Measurements from ENCODE around the gene IQSEC2. TPM values are rescaled to one million over a fixed set of nuclear protein-coding genes. Genes with fewer than 3 reads are reported as not detected.

IQSEC2 gene
- total and polyA plus RNA-seq, 2 of the 8 experiments (the other 6 are each of a cell fraction or from before 2014, with no cell fraction given) = 6.1 to 54.9 TPM

- POLR2A ChIA-PET (ENCODE audit: partially characterized antibody) = interaction anchor here (1.2 kb wide), 1 partner anchor 11 kb away, joined by 5 read pairs; the partner anchor contains the start of gene KDM5C
- Histone ChIP-seq H3K23ac (ENCODE audit: insufficient read length) (no peak overlapping the region), H3K4me1 (replicated peaks in 1 of 4; ENCODE audit: control insufficient read depth in 3 of 4, insufficient read depth in 4 of 4, low read length in 3 of 4) (no peaks in the 10 kb centered on the region), H3K4ac (replicated peaks; ENCODE audit: insufficient read length, low read depth, low read length) (no peak overlapping the region), H3K23me2 (ENCODE audit: low read depth, low read length) (no peaks in the 10 kb centered on the region), H4K5ac (ENCODE audit: insufficient read length, low read depth, low read length) (no peak overlapping the region), H3K18ac (ENCODE audit: extremely low read depth, low read length) (no peak overlapping the region), H3K14ac (ENCODE audit: insufficient read length) (no peak overlapping the region), H3K27me3 (replicated peaks in 1 of 4; ENCODE audit: control insufficient read depth in 3 of 4, extremely low read depth in 1 of 4, insufficient read depth in 3 of 4, low read length in 3 of 4) (no peaks in the 10 kb centered on the region), H2BK5ac (ENCODE audit: low read depth, low read length) (no peak overlapping the region), H2BK120ac (replicated peaks; ENCODE audit: low read depth, low read length) (no peak overlapping the region), H3K27ac (ENCODE audit: low read depth, low read length) (no peak overlapping the region), H2BK20ac (ENCODE audit: low read length) (no peak overlapping the region), H3K9ac (replicated peaks in 1 of 4; ENCODE audit: extremely low read depth in 1 of 4, low read depth in 3 of 4, low read length in 3 of 4) (no peak overlapping the region), H3K4me2 (ENCODE audit: insufficient read depth in 1 of 2, low read depth in 2 of 2, low read length in 2 of 2) (no peak overlapping the region), H2BK15ac (ENCODE audit: low read length) (no peak overlapping the region), H2AK5ac (ENCODE audit: low read depth, low read length) (no peak overlapping the region), H2BK12ac (ENCODE audit: low read depth, low read length) (no peak overlapping the region), H3K9me3 (ENCODE audit: insufficient read depth in 2 of 2, low read depth in 1 of 2, low read length in 1 of 2) (no peaks in the 10 kb centered on the region), H3K36me3 (ENCODE audit: control insufficient read depth in 2 of 4, insufficient read depth in 4 of 4, low read length in 3 of 4) (no peaks in the 10 kb centered on the region; a peak in 1 of 8 replicates), H3K79me2 (ENCODE audit: control insufficient read depth in 1 of 2, insufficient read depth in 2 of 2, low read length in 2 of 2) (no peaks in the 10 kb centered on the region), H3K79me1 (ENCODE audit: low read depth, low read length) (no peaks in the 10 kb centered on the region), H3K4me3 (ENCODE audit: extremely low read depth in 1 of 4, insufficient read depth in 2 of 4, low read depth in 3 of 4, low read length in 4 of 4) (no peak overlapping the region), H3K56ac (replicated peaks; ENCODE audit: insufficient read length, low read depth, low read length) (no peak overlapping the region), H2AFZ (ENCODE audit: low read length) (no peak overlapping the region), H4K8ac (ENCODE audit: extremely low read depth, insufficient read depth, low read length) (no peak overlapping the region), H4K20me1 (replicated peaks in 1 of 2; ENCODE audit: control insufficient read depth in 1 of 2, insufficient read depth in 2 of 2, low read length in 2 of 2) (no peaks in the 10 kb centered on the region), H4K91ac (replicated peaks; ENCODE audit: insufficient read length, low read length) (no peak overlapping the region)
- WGBS, 2 experiments (ENCODE audit: extremely low coverage in 1 of 2, insufficient coverage in 1 of 2, insufficient read length in 1 of 2, insufficient replicate concordance in 2 of 2, low coverage in 1 of 2, low lambda C conversion rate in 2 of 2, missing lambda C conversion rate in 1 of 2) = 100% methylated on average over 4 of the region's 20 CpGs; no CpG with 5 or more reads in 1 of the 2 experiments
- DNase-seq (ENCODE audit: low read depth in 1 of 2, low spot score in 2 of 2) (no peak), FAIRE-seq (no peak)
- CTCF ChIA-PET (ENCODE audit: partially characterized antibody) = no interaction called here
- TF ChIP-seq E2F6 (IDR thresholded peaks at IDR 0.05) = no peak
- no peak for TF ChIP-seq BACH1 (IDR thresholded peaks at IDR 0.05; ENCODE audit: low read length)
- no peak for TF ChIP-seq SP4 (IDR thresholded peaks at IDR 0.05; ENCODE audit: low read length)
- no peak for TF ChIP-seq EZH2 (IDR thresholded peaks at IDR 0.05; ENCODE audit: low read depth, low read length, severe bottlenecking)
- no peak for TF ChIP-seq MAFK (IDR thresholded peaks at IDR 0.05; ENCODE audit: low read depth, low read length)
- TF ChIP-seq TAF7 (optimal IDR thresholded peaks at IDR 0.05; ENCODE audit: borderline replicate concordance, low read depth, low read length) = no peak
- TF ChIP-seq RFX5 (IDR thresholded peaks at IDR 0.05; ENCODE audit: borderline replicate concordance, low read depth, low read length) = no peak
- no peak for TF ChIP-seq SAP30 (IDR thresholded peaks at IDR 0.05; ENCODE audit: insufficient read depth, insufficient replicate concordance, low read length)
- TF ChIP-seq SIRT6 (IDR thresholded peaks at IDR 0.05; ENCODE audit: low read length) = no peak
- TF ChIP-seq RAD21 (IDR thresholded peaks at IDR 0.05 in 1 of 2, conservative IDR thresholded peaks at IDR 0.05 in 1 of 2; ENCODE audit: low read depth in 2 of 2, low read length in 2 of 2) = no peak
- TF ChIP-seq CBX5 (IDR thresholded peaks at IDR 0.05; ENCODE audit: low read depth, low read length) = no peak
- TF ChIP-seq EGR1 (IDR thresholded peaks at IDR 0.05; ENCODE audit: borderline replicate concordance, low read depth, low read length) = no peak
- no peak for TF ChIP-seq GTF2F1 (IDR thresholded peaks at IDR 0.05; ENCODE audit: borderline replicate concordance, low read depth, low read length)
These were observed 45.2 kb downstream of the IQSEC2 start for GRCh38 chrX:53236025-53236679.

All from H1 (cell line).